NCI-H1417 (cell line): Measurements from ENCODE around the gene MECP2.
"Not testable (repeated sequence)": the region's sequence is repeated elsewhere in the genome, so short reads cannot be mapped to it uniquely, and the experiment has no call there.

Experiments
- DNase-seq, 3 experiments: peaks; one replicate each; lab custom pipeline; 2025; lab: John Stamatoyannopoulos, UW

The MECP2 gene

DNA sequence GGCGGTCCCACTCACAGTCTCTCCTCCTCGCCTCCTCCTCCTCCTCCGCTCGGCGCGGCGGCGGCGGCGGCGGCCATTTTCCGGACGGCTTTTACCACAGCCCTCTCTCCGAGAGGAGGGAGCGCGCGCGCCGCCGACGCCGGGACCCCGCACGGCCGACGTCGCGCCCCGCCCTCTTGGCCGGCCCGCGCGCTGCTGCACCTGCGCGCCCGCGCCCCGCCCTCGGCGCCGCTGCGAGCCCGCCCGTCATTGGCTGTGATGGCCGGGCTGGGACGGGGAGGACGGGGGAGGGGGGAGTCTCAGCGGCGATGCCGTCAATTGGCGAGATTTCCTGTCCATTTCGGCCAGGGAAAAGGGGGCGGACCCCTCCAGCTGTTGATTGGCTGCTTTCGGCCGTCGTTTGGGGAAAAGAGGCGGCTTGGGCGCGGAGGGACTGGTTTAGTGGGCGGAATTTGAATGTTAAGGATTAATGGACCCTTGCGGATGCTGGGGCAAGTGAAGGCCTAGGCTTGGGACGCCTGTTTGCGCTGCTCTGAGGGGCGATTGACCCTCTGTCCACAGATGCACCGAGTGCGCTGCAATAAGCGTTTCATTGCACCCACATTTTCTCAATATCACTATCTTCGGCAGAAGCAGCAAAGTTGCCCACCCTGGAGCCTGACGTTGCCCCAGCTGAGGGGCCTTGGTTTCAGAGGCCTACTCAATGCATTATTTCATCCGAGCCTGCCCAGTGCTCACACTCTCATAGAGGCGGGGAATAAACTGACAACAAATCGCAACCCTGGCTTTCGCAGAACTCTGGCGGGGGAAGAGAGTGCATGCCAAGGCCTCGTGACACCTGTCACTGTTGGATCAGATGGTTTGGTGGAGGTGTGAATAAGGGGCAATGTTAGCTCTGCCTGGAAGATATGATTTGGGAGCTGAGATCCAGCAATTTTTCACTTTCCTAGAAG lies at the start of gene MECP2:
TSS of gene MECP2 (minus strand) at position 129 of the 953 bp plus-strand sequence.
- DNase-seq, result peak; percentile 87 to 99 (median 95)

DNA sequence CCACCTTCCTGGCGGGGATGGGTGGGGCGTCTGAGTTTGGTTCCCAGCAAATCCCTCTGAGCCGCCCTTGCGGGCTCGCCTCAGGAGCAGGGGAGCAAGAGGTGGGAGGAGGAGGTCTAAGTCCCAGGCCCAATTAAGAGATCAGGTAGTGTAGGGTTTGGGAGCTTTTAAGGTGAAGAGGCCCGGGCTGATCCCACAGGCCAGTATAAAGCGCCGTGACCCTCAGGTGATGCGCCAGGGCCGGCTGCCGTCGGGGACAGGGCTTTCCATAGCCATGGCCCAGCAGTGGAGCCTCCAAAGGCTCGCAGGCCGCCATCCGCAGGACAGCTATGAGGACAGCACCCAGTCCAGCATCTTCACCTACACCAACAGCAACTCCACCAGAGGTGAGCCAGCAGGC lies 46.5 kb upstream of the MECP2 start, which contains the start of gene OPN1LW:
TSS of gene OPN1LW (plus strand) at position 234 of the 400 bp plus-strand sequence. CDS start at position 275, 41 bp downstream.
- DNase-seq, result not testable (repeated sequence)

DNA sequence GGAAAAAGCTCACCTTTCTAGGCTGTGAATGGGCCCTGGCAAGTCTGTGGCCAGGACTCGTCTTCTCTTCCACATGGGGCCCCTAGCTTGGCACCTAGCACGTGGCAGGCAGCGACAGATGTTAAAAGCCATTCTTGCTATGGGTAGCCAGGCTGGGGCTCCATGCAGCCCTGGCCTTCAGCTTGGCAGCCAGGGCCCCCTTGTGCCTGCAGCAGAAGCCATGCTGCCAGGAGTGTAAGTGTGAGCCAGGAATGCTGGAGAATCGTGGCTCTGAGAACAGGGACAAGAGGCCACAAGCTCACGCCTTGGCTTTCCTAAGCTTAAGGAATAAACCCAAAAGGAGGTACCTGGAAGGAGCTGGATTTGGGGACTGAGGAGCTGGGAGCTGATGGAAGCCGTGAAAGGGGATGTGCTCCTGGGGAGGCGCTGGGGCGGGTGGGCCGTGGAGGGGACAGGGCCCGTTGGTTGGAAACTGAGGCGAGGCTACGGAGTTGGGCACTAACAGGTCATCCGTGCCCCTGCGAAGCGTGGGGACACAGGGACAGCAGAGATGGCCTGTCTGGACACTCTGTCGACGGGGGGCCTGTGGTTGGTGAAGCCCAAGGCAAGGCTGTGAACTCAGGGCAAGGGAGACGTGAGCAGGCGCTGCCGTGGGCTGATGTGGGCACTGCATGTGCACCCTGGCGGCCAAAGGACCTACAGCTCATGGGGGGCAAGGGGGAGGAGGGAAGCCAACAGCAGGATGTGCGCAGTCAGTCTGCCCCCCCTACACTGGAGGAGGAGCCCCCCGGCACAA lies 45.6 kb upstream of the MECP2 start:
- no peak for DNase-seq

DNA sequence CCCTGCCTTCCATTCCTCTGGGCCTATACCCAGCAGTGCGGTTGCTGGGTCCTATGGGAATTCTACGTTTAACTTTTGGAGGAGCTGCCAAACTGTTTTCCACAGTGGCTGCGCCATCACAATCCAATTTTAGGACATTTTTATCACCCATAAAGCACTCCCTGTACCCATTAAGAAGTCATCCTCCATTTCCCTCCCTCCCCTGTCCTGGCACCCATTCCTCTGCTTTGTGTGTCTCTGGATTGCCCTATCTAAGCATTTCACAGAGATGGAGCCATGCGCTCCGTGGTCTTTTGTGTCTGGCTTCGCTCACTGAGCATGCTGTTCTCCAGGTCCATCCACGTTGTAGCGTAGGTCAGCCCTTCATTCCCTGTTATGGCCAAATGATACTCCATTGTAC lies 44.9 kb upstream of the MECP2 start:
- no peak for DNase-seq

DNA sequence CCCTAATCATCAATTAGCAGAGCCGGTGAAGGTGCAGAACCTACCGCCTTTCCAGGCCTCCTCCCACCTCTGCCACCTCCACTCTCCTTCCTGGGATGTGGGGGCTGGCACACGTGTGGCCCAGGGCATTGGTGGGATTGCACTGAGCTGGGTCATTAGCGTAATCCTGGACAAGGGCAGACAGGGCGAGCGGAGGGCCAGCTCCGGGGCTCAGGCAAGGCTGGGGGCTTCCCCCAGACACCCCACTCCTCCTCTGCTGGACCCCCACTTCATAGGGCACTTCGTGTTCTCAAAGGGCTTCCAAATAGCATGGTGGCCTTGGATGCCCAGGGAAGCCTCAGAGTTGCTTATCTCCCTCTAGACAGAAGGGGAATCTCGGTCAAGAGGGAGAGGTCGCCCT lies 43.2 kb upstream of the MECP2 start:
- DNase-seq, result no peak

DNA sequence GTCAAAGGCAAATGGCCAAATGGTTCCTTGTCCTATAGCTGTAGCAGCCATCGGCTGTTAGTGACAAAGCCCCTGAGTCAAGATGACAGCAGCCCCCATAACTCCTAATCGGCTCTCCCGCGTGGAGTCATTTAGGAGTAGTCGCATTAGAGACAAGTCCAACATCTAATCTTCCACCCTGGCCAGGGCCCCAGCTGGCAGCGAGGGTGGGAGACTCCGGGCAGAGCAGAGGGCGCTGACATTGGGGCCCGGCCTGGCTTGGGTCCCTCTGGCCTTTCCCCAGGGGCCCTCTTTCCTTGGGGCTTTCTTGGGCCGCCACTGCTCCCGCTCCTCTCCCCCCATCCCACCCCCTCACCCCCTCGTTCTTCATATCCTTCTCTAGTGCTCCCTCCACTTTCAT lies 42.7 kb upstream of the MECP2 start:
- DNase-seq, result no peak

DNA sequence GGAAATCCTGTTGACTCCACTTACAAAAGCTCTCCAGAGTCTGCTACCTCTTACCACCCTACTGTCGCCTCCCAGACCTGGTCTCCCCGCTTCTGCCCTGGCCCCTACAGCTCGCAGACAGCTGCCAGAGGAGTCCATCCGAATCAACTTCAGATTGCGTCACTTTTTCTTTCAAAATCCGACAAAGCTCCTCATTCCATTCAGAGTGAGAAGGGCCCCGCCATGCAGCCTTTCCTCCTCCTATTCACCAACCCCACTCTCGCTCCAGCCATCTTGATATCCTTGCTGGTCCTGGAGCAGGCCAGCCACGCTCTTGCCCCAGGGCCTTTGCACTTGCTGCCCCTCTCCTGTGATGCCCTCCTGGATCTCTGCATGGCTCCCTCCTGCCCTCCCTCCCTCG lies 41.3 kb upstream of the MECP2 start:
- no peak for DNase-seq

DNA sequence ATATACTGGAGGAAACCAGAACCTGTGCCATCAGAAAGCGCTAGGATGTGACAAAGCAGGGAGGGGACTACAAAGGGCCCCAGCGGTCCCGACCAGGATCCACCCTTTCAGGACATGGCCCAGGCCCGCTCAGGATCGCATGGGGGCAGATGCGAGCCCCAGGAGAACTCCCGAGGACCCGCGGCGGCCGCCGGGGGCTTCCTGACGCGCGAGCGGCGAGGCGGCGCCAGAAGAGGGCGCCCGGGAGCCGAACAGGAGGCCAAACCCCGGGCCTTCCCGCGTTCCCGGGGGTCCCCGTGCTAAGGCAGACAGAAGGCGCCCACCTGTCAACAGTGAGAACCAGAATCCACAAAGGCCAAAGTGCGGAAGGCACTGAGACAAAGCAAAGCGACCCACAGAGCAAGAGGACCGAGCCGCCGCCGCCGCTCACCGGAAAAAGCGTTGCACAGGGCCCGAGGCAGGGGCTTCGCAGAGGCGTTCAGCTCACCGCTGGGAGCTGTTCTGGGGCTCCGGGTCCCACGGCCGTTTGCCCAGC lies 39.2 kb upstream of the MECP2 start:
- DNase-seq, result peak; percentile 65 to 76 (median 71)

DNA sequence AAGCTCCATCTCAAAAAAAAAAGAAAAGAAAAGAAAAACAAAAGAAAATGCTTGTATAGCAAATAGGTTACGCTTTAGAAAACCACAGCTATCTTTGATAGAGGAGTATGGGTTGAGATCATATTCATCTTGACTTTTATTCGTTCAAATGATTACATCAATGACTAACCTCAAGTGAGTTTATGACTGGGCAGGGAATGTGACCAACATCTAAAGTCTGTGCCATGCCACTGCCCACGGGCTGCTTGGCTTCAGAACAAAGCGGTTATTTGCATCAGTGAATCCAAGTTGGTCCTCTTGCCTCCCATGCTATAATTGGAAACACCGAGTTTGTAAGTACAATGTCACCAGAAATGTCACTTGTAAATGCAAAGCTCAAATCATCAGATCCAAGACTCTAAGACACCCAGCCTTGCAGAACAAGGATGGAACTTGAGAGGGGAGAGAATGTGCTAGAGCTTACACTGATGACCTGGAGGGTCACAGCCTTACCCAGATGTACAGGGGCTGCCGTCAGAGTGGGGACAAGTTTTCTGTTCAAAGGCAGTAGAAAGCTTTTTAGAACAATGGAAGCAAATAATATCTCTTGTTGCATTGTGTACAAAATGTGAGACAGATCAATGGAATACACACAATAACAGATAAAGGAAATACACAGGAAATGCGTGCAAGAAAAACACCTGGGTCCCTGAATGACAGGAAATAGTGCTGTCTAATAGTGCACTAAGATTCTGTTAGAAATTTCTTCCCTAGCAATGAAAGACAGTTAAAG lies 38.1 kb upstream of the MECP2 start:
- no peak for DNase-seq

DNA sequence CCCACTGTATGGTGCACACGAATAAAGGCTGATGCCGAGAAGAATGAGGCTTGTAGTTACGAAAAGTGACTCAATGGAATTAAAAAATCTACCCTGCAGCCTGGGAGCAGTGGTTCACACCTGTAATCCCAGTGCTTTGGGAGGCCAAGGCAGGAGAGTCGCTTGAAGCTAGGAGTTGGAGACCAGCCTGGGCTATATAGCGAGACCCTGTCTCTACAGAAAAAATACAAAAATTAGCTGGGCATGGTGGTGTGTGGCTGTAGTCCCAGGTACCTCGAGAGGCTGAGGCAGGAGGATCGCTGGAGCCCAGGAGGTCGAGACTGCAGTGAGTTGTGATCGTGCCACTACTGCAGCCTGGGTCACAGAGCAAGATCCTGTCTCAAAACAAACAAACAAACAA lies 34.8 kb upstream of the MECP2 start:
- DNase-seq, result no peak

DNA sequence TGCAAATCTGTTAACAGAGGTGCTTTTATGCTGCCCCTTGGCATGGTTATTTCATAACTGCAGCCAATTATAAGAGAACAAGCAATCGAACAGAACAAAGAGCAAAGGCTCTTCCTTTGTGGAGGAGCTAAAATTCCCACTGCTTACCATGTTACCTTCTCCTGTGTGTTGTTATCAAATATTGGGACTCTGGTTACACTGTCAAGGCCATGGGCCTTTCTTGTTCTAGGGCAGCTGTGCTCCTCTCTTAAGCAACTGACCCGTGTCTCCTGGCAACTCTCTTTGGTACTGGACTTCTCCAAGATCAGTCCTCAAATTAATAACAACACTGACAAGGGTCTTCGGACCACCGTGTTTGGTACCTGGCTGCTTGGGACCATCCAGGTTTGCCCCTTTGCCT lies 34.4 kb upstream of the MECP2 start:
- no peak for DNase-seq

DNA sequence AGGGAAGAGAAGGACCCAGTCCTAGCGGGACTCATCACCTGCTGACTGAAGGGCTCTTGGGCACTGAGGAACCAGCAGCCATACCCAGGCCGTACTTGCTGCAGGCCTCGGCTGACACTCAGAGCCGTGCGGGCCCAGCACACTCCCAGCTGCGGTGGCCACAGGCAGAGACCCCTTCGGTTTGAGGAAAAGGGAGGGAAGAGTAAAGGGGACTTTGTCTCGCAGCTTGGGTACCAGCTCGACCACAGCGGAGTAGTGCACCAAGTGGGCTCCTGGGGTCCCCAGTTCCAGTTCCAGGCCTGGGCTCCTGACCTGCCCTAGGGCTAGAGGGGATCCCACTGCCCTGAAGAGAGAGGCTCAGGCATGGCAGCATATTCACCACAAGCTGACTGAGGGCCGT lies 28.6 kb upstream of the MECP2 start:
- no peak for DNase-seq

DNA sequence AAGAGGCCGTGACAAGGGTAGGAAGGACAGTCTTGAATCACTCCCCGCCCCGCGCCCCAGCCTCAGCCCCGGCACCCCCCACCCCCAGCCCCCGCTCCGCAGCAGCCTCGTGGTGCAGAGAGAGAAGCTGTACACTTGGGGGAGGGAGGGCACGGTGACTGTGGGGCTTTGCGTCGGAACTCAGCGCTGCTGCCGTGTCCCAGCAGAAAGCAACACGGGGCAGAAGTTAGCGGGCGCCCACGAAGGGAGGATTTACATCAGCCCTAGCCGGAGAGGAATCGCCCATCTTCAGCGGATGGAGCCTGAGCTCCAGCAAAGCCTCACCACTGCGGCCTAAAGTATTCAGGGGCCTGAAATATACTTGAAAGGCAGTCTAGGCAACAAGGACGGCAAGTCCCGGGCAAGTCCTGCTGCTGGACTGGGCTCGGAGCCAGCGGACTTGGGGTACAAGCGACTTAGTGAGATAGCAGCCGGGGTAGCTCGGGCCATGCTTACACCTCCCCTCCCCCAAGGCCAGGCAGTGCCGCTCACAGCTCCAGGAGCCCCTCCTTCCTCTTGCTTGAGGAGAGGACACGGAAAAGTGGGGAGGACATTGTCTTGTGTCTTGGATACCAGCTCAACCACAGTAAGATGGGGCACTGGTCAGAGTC lies 28.0 kb upstream of the MECP2 start:
- no peak for DNase-seq

DNA sequence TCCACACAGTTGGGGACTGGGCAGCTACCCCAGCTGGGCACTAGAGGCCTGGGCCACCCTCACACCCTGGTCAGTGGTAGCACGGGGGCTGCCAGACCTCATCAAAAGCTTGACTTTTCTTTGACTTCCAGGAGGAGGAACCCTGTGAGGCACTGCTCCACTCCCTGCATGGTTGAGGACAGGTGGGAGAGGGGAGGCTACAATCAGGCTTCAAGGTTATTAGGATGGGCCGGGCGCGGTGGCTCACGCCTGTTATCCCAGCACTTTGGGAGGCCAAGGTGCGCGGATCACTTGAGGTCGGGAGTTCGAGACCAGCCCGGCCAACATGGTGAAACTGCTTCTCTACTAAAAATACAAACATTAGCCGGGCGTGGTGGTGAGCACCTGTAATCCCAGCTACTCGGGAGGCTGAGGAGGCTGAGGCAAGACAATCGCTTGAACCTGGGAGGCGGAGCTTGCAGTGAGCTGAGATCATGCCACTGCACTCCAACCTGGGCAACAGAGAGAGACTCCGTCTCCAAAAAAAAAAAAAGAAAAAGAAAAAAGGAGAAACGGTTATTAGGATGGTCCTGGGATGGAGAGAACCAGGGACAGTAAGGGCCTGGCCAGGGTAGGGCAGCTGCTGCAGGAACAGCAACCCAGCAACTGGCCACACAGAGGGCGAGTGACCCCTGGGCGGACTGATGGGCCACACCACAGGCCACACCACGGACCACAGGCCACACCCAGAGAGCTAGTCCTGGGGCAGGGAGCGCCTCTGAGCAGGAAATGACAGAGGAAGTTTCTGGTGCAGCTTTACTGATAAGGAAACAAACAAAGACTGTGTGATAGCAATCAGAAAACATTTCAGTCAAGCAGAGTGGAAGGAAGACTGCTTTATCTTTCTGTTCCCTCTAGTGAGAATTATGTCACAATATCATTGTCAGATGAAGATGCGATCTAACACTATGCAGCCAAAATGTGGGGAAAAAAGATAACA lies 26.0 kb upstream of the MECP2 start:
- DNase-seq, result no peak

DNA sequence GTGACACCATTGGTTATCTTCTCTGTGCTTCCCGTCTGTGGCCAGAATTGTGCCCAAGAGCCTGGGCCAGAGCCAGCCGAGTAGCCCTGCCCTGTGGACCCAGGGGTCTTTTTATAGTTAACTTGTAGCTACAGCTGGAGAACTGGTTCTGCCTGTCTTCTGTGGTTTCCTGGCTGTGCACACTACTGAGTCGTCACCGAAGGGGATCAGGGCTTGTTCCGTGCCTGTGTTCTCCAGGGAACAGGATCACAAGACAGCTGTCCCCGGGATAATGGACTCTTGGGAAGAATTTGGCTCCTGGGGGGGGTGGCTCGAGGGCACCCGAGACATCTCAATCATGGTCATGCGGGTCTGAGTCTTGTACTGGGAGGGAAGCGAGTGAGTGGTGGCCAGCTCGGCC lies 24.4 kb upstream of the MECP2 start:
- no peak for DNase-seq

DNA sequence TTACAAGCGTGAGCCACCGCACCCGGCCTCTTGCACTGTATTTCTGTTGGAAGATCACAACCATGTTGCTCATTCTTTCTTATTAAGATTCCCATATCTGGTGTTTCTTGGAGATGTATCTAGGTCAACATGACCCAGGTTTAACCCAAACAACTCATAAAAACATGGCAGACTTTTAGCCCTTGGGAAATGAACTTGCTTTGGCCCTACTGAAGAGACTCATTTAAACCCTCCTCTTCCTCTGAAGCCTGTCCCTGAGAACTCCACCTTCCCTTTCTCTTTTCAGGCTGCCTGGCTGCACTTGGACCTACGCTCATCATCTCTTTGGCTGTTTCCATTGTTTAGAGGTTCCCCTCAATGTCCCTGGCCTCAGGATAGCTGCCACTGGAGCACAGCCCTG lies 23.7 kb upstream of the MECP2 start:
- DNase-seq, result no peak

DNA sequence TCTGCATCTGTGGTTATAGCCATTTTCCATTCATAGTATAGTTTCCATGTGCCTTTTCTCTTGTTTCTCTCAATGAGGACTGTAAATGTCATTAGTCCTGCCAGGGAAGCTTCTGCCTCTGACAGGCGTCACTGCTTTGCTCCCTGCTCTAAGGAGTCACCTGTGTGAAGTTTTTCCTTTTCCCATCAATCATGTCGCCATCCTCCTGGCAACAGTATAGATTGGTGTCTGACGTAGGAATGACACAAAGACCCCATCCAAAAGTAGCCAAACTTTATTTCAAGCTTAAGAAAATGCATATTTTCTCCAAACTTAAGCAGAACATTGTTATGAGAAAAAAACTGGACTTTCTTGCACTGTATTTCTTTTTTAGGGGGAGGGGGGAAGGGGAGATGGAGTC lies 23.1 kb upstream of the MECP2 start:
- DNase-seq, result no peak

DNA sequence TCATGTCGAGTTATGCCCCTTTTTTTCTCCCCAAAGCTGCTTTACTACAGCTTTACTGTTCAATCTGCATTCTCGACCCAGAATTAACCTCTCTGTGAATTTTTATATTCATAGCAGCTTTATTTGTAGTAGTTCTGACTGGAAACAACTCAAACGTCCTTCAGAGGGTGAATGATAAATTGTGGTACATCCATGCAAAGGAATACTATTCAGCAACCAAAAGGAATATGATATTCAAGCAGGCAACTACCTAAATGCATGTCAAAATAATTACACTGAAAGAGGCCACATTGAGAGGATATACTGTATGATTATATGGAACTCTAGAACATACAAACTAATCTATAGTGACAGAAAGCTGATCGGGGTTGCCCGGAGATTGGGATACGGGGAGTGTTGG lies 20.0 kb upstream of the MECP2 start:
- DNase-seq, result no peak

DNA sequence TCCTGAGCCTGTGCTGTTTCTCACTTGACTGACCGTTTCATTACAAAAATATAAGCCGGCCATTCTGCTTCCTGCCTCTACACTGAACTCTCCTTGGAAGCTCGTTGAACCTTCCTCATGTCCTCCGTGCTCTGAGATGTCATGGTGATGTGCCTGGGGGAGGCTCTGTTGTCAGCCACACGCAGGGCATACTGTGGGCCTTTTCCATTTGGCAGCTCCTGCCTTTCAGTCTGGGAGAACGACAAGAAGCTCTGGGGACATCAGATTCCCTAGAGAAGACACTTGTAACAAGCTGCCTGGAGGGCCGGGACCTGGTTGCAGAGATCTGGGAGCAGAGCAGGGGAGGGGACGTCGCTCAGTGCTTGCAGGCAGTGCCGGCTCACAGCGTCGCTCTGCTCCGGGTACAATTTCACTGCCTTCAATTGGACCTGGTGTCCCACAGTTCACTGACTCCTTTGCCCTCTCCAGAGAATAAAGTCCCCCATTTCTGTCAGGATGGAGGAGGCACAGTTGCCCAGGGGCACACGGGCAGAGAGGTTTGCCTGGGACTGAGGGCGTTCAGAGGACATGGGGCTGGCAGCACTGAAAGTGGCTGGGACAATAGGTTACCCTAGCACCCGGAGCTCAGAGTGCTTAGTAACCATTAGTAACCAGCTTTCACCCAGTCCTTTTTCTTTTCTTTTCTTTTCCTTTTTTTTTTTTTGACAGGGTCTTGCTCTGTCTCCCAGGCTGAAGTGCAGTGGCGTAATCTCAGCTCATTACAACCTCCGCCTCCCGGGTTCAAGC lies 19.1 kb upstream of the MECP2 start:
- peak in 1 of 3 experiments; percentile 52 for DNase-seq
